NB4 (cell line): Measurements from ENCODE around the gene CCL19.

Source experiments
- DNase-seq: peaks from one replicate; pipeline ENCODE4 v3.0.0; 2010; ENCODE audit warnings: low read depth
- H3K4me3 ChIP-seq: one replicate; pipeline ENCODE4 v1.5.1; 2011; ENCODE audit warnings: mild to moderate bottlenecking, low read depth, low read length, moderate library complexity
- MAX ChIP-seq: IDR thresholded peaks from 2 replicates; pipeline ENCODE4 v1.6.1; 2011; ENCODE audit warnings: low read depth, low read length
- MYC ChIP-seq: IDR thresholded peaks from 2 replicates; pipeline ENCODE4 v1.6.1; 2011; ENCODE audit warnings: low read depth, low read length
- POLR2A ChIP-seq: IDR thresholded peaks from 2 replicates; pipeline ENCODE4 v1.6.1; 2011; ENCODE audit warnings: mild to moderate bottlenecking; ENCODE audit not compliant: insufficient read length; ENCODE audit errors: extremely low read depth
- TF ChIP-seq, protein P1 (sequence below): IDR thresholded peaks from one replicate; pipeline ENCODE4 v1.5.1; 2012; ENCODE audit warnings: low read depth, low read length

CCL19 gene

GRCh38 chr9:34655394-34655793, 35.7 kb downstream of the CCL19 start:
- DNase-seq, result no peak
- TF ChIP-seq MAX, result no peak
- TF ChIP-seq, protein P1, sequence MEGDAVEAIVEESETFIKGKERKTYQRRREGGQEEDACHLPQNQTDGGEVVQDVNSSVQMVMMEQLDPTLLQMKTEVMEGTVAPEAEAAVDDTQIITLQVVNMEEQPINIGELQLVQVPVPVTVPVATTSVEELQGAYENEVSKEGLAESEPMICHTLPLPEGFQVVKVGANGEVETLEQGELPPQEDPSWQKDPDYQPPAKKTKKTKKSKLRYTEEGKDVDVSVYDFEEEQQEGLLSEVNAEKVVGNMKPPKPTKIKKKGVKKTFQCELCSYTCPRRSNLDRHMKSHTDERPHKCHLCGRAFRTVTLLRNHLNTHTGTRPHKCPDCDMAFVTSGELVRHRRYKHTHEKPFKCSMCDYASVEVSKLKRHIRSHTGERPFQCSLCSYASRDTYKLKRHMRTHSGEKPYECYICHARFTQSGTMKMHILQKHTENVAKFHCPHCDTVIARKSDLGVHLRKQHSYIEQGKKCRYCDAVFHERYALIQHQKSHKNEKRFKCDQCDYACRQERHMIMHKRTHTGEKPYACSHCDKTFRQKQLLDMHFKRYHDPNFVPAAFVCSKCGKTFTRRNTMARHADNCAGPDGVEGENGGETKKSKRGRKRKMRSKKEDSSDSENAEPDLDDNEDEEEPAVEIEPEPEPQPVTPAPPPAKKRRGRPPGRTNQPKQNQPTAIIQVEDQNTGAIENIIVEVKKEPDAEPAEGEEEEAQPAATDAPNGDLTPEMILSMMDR, result no peak
- no peak for TF ChIP-seq MYC
- no peak for TF ChIP-seq POLR2A
- H3K4me3 ChIP-seq, result no peak overlapping the region

- TF ChIP-seq, protein P1, result no peak
- TF ChIP-seq MYC (no peak), MAX (no peak), POLR2A (no peak)
- no peak overlapping the region for H3K4me3 ChIP-seq
- DNase-seq, result no peak
These were observed 36.6 kb downstream of the CCL19 start for GRCh38 chr9:34654323-34655051.

DNA sequence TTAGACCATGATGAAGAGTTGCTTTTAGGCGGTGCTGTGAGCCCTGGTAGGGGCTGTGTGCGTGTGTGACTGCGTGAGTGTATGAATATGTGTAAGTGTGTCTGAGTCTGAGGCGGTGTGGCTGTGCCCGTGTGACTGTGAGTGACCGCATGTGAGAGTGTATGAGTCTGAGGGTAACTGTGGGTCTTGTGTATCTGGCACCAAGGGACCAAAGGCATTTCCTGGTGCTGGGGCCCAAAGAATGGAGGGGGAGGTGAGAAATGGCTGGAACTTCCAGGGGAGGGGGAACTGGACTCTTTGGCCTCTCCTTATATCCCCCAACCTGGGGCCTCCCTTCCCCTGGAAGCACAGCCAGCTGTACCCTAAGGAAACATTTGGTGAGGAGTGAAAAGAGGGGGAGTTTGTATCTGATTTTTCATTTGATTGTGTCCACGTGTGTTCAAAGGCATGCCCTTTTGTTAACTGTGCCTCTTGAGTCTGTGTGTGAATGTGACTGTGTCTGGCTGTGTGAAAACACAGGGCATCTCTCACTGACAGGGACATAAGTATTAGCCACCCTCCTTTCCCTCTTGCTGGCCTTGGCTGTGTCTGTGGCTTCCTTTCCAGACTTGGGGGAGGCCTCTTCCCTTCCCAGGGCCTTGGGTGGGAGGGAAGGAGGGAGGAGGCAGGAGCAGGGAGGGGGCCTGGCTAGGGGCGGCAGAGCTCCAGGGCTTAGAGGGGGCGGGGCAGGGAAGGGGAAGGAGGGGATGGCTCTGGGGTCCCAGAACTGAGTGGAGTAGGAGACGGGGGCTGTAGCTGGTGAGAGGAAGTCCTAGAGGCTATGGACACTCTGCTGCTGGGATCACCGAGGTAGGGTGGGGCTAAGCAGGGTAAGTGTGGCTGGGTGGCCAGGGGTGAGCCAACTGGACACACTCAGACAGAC, 37.7 kb downstream of the CCL19 start:
- DNase-seq, result no peak
- TF ChIP-seq MYC (no peak), POLR2A (no peak), MAX (no peak)
- TF ChIP-seq, protein P1, result no peak
- no peak overlapping the region for H3K4me3 ChIP-seq

DNA sequence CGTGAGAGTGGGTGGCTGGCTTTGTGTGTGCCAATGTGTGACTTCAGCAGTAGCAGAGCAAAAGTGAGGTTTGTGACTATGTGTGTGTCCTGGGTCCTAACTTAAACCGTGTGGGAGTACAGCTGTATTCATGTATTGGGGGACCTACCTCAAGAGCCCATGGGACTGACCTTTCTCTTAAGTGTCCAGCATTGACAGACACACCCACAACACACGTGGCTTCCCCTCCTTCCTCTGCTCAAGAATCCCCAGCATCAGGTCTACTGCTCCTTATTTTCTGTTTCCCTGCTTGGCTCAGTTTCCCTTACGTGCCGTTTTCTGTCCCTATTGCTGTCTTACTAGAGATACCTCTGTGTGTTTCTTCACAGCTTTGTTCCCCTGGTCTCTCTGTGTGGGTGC, 38.5 kb downstream of the CCL19 start:
- no peak for DNase-seq

DNA sequence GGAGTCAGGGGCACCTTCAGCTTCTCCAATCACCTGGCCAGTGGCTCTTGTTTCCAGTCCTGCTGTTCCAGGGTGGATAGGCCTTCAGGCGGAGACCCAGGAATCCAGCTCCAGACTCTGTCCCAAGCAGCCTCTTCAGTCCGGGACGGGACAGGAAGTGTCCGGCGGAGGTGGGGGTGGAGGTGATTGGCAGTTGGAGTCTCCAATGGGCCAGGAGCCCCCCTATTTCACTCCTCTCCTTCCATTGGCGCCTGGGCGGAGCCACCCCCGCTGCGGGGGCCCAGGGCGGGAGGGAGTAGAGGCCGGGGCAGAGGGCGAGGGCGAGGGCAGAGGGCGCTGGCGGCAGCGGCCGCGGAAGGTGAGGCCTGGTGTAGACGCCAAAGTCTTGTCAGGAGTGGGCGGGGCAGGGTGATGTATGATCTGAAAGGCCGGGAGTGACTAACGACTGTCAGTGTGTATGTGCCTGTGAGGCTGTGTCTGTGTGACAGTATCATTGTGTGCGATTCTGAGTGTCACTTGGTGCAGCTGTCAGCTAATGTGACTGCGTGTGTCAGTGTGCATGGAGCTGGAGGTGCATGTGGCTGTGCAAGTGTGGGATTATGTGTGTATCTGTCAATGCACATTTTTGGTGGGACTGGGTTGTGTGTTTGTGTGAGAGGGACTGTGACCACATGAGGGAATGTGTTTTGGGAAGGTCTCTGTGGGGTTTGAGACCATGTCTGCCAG, 39.0 kb downstream of the CCL19 start, which contains the start of gene IL11RA:
Gene IL11RA, plus strand, starts transcription at position 310 of the 726 bp plus-strand sequence. CDS start 3,033 bp downstream, outside the sequence.
- no peak within 1 kb of the TSS for H3K4me3 ChIP-seq
- TF ChIP-seq, protein P1, result no peak
- no peak for TF ChIP-seq MAX
- no peak for TF ChIP-seq MYC
- no peak for TF ChIP-seq POLR2A
- DNase-seq, result no peak

More for the DNA sequence above, 38.5 kb downstream of the CCL19 start:
- TF ChIP-seq MYC, result no peak
- TF ChIP-seq, protein P1, result no peak
- no peak for TF ChIP-seq POLR2A
- no peak for TF ChIP-seq MAX
- H3K4me3 ChIP-seq, result no peak overlapping the region
